Smooth muscle cell of the coronary artery (primary cell): ENCODE measurements around the gene MDH1B. TPM values are rescaled to one million over a fixed set of nuclear protein-coding genes. Genes with fewer than 3 reads are reported as not detected.

Experiments used
- total RNA-seq: library from RNA; depleted of rRNA; stranded (reverse); fragments of >200 nt; gene quantifications from 2 replicates; pipeline ENCODE4 v1.2.3, GENCODE V29; 2014; ENCODE audit warnings: low replicate concordance

Gene MDH1B
- 0.82 and 0.83 TPM in 2 replicates for total RNA-seq

GRCh38 chr2:206765242-206766056, at the start of gene MDH1B, which contains the start of gene FASTKD2:
Gene MDH1B, minus strand, starts transcription at chr2:206765328. Its CDS starts 57 bp downstream, at chr2:206765271.
Gene FASTKD2, plus strand, starts transcription at chr2:206765606. Its CDS starts 1,088 bp downstream, at chr2:206766694.

GRCh38 chr2:206718296-206718695, 46.8 kb downstream of the MDH1B start, which contains the start of gene DYTN:
Gene DYTN, minus strand, starts transcription at chr2:206718396. Its CDS starts 117 bp downstream, at chr2:206718279.

Other genes starting within 250 kb of the MDH1B start
- gene FAM237A, start 122.8 kb downstream of the MDH1B start, total RNA-seq: not detected in 2 replicates
- not detected in 2 replicates for gene DYTN, start 46.9 kb downstream of the MDH1B start, total RNA-seq
- 27.0 and 39.9 TPM in 2 replicates for gene FASTKD2, start 278 bp upstream of the MDH1B start, total RNA-seq
- gene CPO, start 174.2 kb upstream of the MDH1B start, total RNA-seq: 0.47 TPM in 1 of 2 replicates, not detected in the other